ENCODE results near the gene TMEM200A. TPM values are rescaled to one million over a fixed set of nuclear protein-coding genes. Genes with fewer than 3 reads are reported as not detected.

The TMEM200A gene
- total and polyA plus RNA-seq, 8 donors = 1.5 to 12.6 (median 3.2) TPM

DNA sequence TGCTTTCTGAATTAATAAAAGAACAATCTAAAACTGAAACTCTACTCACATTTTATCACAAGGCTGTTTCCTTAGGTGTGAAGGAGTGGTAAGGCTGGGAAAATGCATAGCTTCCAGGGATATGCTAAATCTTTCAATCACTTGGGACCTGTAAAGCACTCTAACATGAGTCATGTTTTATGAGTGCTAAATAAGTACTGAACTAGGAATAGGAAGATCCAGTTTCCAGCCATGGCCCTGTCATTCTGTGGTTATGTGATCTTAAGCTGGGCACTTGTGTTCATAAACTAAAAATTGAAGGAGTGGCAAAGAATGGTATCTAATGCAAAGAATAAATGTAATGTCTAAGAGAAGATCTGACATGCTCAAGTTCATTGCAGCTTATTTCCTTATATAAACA lies 6.1 kb upstream of the TMEM200A start:
- Histone ChIP-seq H3K27ac (no peak overlapping the region), H3K4me3 (no peak overlapping the region), H3K4me1 (no peaks in the 10 kb centered on the region), H3K36me3 (no peaks in the 10 kb centered on the region), H3K27me3 (peaks cover 0 to 13% of the 10 kb centered on the region in 2 donors), H3K9me3 (peaks cover 0 to 2% of the 10 kb centered on the region in 2 donors)
- DNase-seq = no peak
- TF ChIP-seq, protein P1, sequence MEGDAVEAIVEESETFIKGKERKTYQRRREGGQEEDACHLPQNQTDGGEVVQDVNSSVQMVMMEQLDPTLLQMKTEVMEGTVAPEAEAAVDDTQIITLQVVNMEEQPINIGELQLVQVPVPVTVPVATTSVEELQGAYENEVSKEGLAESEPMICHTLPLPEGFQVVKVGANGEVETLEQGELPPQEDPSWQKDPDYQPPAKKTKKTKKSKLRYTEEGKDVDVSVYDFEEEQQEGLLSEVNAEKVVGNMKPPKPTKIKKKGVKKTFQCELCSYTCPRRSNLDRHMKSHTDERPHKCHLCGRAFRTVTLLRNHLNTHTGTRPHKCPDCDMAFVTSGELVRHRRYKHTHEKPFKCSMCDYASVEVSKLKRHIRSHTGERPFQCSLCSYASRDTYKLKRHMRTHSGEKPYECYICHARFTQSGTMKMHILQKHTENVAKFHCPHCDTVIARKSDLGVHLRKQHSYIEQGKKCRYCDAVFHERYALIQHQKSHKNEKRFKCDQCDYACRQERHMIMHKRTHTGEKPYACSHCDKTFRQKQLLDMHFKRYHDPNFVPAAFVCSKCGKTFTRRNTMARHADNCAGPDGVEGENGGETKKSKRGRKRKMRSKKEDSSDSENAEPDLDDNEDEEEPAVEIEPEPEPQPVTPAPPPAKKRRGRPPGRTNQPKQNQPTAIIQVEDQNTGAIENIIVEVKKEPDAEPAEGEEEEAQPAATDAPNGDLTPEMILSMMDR (IDR thresholded peaks at IDR 0.05) = no peak
- ATAC-seq = no peak
- intact Hi-C loops (cut with DNase I) = no loop called here

DNA sequence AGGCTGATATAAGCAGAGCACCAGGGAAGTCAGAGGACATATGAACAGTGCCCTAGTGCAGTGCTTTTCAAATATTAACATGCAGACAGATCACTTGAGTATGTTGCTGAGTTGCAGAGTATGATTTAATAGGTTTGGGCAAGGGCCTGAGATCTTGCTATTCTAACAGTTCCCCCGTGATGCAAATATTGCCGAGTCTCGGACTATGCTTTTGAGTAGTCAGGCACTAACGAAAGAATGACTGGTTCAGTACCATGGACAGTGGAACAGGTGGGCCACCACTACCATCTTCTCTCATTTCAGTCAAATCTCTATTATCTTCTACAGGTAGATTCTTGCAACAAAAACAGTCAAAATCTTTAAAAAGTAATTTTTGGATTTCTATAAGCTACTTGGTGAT lies 3.7 kb upstream of the TMEM200A start:
- no peak overlapping the region for H3K4me3 ChIP-seq
- H3K4me1 ChIP-seq = peaks cover 0 to 16% of the 10 kb centered on the region in 2 donors
- H3K27ac ChIP-seq = no peak overlapping the region
- no peak for ATAC-seq
- DNase-seq = peak in 1 of 4 donors; percentile 13
- H3K9me3 ChIP-seq = peaks cover 0 to 2% of the 10 kb centered on the region in 2 donors
- no peaks in the 10 kb centered on the region for H3K36me3 ChIP-seq
- TF ChIP-seq, protein P1 (IDR thresholded peaks at IDR 0.05) = no peak
- peaks cover 0 to 37% of the 10 kb centered on the region in 2 donors for H3K27me3 ChIP-seq
- intact Hi-C loops (cut with DNase I) = no loop called here

GRCh38 chr6:130364224-130364780 lies 1.5 kb upstream of the TMEM200A start:
- H3K4me3 ChIP-seq = no peak overlapping the region
- H3K4me1 ChIP-seq = peaks cover 0 to 16% of the 10 kb centered on the region in 2 donors
- ATAC-seq (no peak), DNase-seq (no peak)
- peaks cover 0 to 2% of the 10 kb centered on the region in 2 donors for H3K9me3 ChIP-seq
- intact Hi-C loops (cut with DNase I) = no loop called here
- H3K27ac ChIP-seq = no peak overlapping the region
- TF ChIP-seq, protein P1 (IDR thresholded peaks at IDR 0.05) = no peak
- peaks cover 0 to 59% of the 10 kb centered on the region in 2 donors for H3K27me3 ChIP-seq
- H3K36me3 ChIP-seq = no peaks in the 10 kb centered on the region

- Histone ChIP-seq H3K27me3 (peaks cover 0 to 60% of the 10 kb centered on the region in 2 donors), H3K4me3 (peak overlapping the region; percentile 46 to 50), H3K36me3 (no peaks in the 10 kb centered on the region), H3K9me3 (no peaks in the 10 kb centered on the region), H3K27ac (peak overlapping the region; percentile 72 to 77), H3K4me1 (peaks cover 0 to 16% of the 10 kb centered on the region in 2 donors)
- ATAC-seq (peak; percentile 59), DNase-seq (peak in 3 of 4 donors; percentile 31 to 79 (median 40))
- intact Hi-C loops (cut with DNase I) = no loop called here
- TF ChIP-seq, protein P1 (IDR thresholded peaks at IDR 0.05) = no peak
Measured at GRCh38 chr6:130366107-130367005, 539 bp downstream of the TMEM200A start.

- peak overlapping the region in 1 of 2 donors; percentile 46 for H3K4me3 ChIP-seq
- H3K4me1 ChIP-seq = peaks cover 0 to 16% of the 10 kb centered on the region in 2 donors
- no peaks in the 10 kb centered on the region for H3K36me3 ChIP-seq
- TF ChIP-seq, protein P1 (IDR thresholded peaks at IDR 0.05) = no peak
- DNase-seq (no peak), ATAC-seq (no peak)
- H3K27ac ChIP-seq = no peak overlapping the region
- intact Hi-C loops (cut with DNase I) = no loop called here
- H3K27me3 ChIP-seq = peaks cover 0 to 60% of the 10 kb centered on the region in 2 donors
- H3K9me3 ChIP-seq = no peaks in the 10 kb centered on the region
Measured at GRCh38 chr6:130367767-130368166, 1.9 kb downstream of the TMEM200A start.

Data from left lung (tissue), 10 donors.